Stimulated activated CD4-positive, alpha-beta T cell treated with anti-CD3 and anti-CD28 coated beads, Interleukin-4, amount 100 ng/mL, for 24 hours (primary cell): ENCODE measurements around the gene ABCG8.
A peak's percentile ranks its signal among the peaks of the same experiment; 100 is the strongest.
"Not testable (repeated sequence)": the region's sequence is repeated elsewhere in the genome, so short reads cannot be mapped to it uniquely, and the experiment has no call there.

Experiments used
- DNase-seq: peaks from one replicate; pipeline ENCODE4 v3.0.0-alpha.2; 2020

ABCG8 gene

GRCh38 chr2:43874776-43875451, 36.1 kb downstream of the ABCG8 start:
- DNase-seq: no peak

DNA sequence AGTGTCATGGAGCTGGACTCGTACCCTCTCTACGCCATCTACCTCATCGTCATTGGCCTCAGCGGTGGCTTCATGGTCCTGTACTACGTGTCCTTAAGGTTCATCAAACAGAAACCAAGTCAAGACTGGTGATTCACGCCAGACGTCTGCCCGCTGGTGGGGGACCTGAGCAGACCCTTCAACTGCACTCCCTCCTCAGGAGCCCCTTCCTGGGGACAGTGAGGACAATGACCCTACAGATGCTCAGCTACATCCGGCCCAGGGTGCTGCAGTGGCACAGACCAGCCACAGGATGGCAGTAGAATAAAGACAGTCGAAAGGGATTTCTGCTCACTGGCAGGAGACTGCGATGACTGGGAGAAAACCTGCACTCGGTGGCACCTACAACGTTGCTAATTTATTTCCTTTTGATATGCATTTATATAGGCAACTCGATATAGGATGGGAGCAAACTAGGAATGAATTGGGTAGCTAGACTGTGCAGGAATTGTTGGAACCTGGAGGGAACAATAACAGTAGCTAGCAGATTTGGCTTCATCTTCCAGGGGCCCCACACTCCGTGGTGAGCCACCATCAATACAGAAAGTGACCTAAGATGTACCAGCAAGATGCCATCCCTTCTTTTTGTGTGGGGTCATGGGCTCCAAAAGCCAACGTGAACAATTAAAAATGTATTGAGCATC, 39.2 kb downstream of the ABCG8 start:
- peak; percentile 68 for DNase-seq

DNA sequence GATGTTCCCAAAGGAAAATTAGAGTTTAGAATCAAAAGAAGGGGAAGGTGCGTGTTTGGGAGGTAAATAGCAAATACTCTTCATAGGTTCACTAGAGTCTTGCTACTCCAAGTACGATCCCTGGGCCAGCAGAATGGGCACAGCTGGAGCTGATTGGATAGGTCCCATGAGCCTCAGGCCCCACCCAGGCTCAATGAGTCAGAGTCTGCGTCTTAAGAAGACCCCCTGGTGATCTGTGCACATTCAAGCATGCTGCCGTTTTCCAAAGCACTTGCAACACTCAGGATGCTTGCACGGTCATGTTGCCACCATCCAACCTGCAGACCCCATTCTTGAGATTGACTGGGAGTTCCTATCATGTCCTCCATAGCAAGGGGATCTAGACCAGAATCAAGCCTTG, 40.5 kb downstream of the ABCG8 start:
- no peak for DNase-seq

GRCh38 chr2:43880471-43880870, 41.7 kb downstream of the ABCG8 start:
- DNase-seq: no peak

DNA sequence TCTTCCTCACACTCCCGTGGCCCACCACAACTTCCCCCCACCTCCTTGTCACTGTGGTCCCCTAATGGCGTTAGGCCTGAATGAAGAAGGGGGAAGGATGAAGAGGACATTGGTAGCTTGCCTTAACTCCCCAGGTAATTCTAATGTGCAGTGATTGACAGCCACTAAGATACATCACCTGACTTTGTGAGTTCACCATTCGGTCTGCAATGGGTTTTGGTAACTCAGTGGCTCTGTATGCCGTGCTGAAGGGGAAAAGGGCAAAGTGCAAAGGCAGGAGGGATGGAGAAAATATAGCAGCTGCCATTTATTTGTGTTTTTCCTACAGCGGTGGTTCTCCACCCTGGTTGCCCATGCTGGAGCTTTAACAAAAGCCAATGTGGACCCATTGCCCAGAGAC, 42.2 kb downstream of the ABCG8 start:
- no peak for DNase-seq

- no peak for DNase-seq
These were observed 43.5 kb downstream of the ABCG8 start for GRCh38 chr2:43882312-43882711.

- no peak for DNase-seq
These were observed 45.9 kb downstream of the ABCG8 start for GRCh38 chr2:43884689-43885088.

GRCh38 chr2:43885132-43885632, 46.4 kb downstream of the ABCG8 start:
- no peak for DNase-seq

GRCh38 chr2:43887176-43887575, 48.4 kb downstream of the ABCG8 start:
- DNase-seq: no peak

- DNase-seq: no peak
These were observed 50.6 kb downstream of the ABCG8 start for GRCh38 chr2:43889416-43889815.

DNA sequence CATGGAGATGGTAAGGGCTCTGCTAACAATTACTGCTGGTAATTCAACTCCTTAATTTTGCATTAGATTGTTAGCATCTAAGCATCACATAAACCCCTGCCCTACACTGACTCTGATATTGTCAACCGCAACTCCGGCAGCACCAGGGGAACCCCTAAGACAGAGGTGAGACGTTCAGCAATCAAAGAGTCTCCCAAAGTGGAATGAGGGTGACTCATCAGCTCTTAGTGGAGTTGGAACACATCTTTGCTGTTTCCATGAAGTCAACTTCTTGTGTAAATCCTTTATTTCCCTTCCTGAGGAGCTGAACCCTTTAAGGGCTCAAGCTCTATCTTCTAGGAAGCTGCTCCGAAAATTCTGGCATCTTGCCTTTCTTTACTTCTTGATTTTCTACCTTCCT, 52.1 kb downstream of the ABCG8 start:
- no peak for DNase-seq

DNA sequence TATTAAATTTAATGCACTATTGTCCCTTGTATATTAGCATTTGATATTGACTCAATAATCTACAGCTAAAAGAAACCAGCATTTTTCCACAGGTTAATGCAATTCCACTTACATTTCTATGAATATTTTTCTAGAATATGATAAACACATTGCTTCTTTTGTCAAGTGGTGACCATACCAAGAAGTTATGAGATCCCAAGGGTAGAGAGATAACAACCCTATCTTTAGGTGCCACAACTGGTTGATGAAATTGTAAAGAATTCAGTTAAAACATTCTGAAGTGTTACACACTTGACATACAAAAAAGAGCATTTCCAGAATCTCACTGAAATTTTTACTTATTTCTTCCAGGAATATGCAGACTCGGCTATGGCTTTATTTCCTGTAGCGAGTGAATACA, 56.0 kb downstream of the ABCG8 start:
- no peak for DNase-seq

- no peak for DNase-seq
These were observed 58.1 kb downstream of the ABCG8 start for GRCh38 chr2:43896906-43897305.

- no peak for DNase-seq
These were observed 58.7 kb downstream of the ABCG8 start for GRCh38 chr2:43897492-43897891.

DNA sequence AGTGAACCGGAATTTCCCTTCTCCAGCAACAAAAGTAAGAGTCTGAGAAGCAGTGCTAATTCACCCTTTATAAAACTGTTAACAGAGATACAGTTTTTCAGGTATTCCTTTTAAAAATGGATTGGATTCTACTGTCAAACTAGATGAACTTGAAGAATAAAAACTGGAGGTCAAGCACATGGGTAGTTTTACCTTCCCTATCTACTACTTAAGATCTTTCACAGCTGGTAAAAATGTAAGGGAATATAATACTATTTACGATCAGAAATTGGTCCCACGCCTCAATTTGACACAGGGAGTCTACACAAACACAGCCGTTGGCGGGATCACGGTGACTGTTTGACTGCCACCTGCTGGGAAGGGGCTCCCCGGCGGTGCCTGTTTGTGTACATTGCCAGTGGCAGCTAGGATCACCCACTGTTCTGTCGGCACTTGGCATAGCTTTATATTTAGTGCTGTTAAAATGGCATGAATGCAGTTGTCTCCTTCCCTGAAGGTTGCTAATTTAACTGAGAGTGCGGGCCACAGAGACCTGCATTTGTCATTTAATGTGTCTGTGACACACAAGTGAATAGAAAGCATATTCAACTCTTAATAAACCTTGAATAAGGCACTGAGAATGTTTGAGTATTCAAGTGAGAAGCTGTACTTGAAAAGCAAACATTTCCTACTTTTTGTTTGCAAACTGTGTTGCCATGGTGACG, 59.5 kb downstream of the ABCG8 start:
- no peak for DNase-seq

DNA sequence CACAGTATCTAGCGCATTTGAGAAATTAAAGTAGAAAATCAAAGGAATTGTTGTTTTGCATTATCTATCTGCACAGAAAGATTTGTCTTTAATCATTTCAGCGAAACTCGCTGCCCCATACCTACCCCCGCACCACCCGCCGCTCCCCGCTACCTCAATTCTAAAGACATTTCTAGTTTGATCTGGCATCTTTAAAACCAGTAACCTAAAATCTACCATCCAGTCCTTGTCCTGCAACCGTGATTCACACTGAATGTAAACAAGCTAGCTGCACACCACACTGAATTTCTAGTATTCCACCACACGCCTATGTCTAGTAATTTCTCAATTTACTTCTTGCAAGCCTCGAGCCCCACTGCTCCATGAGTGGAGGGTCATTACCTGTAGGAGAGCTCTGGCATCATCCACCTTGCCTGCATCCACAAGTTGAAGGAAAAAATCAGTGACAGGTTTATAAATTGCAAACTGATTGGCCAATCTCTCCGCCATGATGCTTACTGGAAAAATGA, 60.1 kb downstream of the ABCG8 start:
- no peak for DNase-seq

DNA sequence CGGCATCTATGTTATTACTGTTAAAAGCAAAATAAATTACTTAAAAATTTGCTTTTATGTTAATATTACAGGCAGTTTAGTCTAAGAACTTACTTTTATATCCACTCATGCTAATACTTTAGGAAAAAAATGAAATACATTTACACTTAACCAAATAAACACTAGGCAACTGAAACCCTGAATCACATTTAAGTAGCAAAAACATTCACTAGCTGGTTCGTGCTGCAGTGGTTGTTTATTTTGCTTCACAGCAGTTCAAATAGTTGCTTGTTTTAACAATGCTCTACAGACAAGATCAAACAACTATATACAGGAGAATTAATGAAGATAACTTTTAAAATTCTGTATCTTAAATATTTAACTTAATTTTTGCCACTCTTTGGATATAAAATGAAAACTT, 60.8 kb downstream of the ABCG8 start:
- no peak for DNase-seq

DNA sequence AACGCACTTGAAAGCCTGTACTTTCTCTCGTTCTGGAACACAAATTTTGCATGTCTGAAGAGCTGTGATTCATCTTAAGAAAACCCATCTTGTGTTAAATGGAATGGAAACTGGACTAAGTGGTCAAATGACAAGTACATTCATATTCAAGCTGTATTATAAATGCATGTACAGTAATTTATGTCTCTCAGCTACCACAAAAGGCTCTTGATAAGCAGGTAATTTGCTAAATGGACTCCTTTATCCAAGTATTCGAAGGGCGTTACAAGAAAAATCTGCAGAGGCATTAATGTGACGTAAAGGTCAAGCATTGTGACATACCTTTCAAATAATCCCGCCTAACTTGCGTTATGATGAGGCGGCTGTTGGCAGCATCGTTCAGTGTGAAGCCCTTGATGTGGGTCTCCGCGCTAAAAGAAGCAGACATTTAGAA, 66.6 kb downstream of the ABCG8 start:
- DNase-seq: no peak

- DNase-seq: no peak
These were observed 67.1 kb downstream of the ABCG8 start for GRCh38 chr2:43905871-43906270.

GRCh38 chr2:43906448-43907109, 67.8 kb downstream of the ABCG8 start:
- DNase-seq: no peak

DNA sequence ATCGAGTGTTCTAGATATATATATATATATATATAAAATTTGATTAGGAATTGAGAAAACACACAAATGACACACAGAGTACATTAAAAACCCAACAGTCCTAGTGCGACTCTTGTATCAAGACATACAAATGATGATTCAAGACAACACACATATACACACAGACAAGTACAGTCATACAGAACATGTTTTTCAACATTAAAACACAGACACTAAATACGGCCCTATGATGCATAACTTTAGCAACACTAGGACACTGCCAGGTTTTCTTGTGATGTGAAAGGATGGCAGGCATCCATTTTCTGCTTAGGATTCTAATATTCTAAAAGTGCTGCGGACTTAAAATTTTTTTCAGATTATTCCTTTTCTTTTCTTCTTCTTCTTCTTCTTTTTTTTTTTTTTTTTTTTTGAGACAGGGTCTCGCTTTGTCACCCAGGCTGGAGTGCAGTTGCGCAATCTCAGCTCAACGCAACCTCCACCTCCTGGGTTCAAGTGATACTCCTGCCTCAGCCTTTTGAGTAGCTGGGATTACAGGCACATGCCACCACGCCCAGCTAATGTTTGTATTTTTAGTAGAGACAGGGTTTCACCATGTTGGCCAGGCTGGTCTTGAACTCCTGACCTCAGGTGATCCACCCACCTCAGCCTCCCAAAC, 72.5 kb downstream of the ABCG8 start:
- not testable (repeated sequence) for DNase-seq

- no peak for DNase-seq
These were observed 85.7 kb downstream of the ABCG8 start for GRCh38 chr2:43924463-43924862.

- DNase-seq: no peak
These were observed 86.7 kb downstream of the ABCG8 start for GRCh38 chr2:43925431-43925830.
